Left ventricle myocardium inferior (tissue), 1 donor: Measurements from ENCODE around the gene AKAP11. TPM values are rescaled to one million over a fixed set of nuclear protein-coding genes. Genes with fewer than 3 reads are reported as not detected.

Experiments used
- DNase-seq: peaks from one replicate; pipeline ENCODE4 v3.0.0-alpha.2; 2020
- H3K27ac ChIP-seq: fragments of 200-600 bp; replicated peaks from 2 replicates; pipeline ENCODE4 v1.8.0; 2021
- H3K27me3 ChIP-seq: fragments of 200-600 bp; 2 replicates; pipeline ENCODE4 v1.8.0; 2021; ENCODE audit warnings: low read depth
- H3K36me3 ChIP-seq: fragments of 200-600 bp; 2 replicates; pipeline ENCODE4 v1.8.0; 2021
- H3K4me1 ChIP-seq: fragments of 200-600 bp; 2 replicates; pipeline ENCODE4 v1.8.0; 2021
- H3K4me3 ChIP-seq: fragments of 200-600 bp; 2 replicates; pipeline ENCODE4 v1.8.0; 2021; ENCODE audit warnings: mild to moderate bottlenecking, moderate library complexity
- H3K9me3 ChIP-seq: fragments of 200-600 bp; replicated peaks from 2 replicates; pipeline ENCODE4 v1.8.0; 2021
- CTCF ChIP-seq: fragments of 200-600 bp; IDR thresholded peaks from 2 replicates; pipeline ENCODE4 v1.8.0; 2021; ENCODE audit warnings: antibody characterized with exemption, mild to moderate bottlenecking, borderline replicate concordance
- intact Hi-C: fragments of 100-400 bp; cut with micrococcal nuclease; formaldehyde crosslinking; loops from one replicate; pipeline ENCODE4 v1.11.0; 2022
- total RNA-seq: library from RNA; stranded (reverse); fragmentation: NEBNext Ultra II Directional; extraction: Animal tissue kit (Norgen Biotek cat#: 25700); gene quantifications from one replicate; pipeline ENCODE4 v1.2.1, GENCODE V29; 2021
- donor health status: DM: no; HTN: yes; CAD: no; lungs with severe emphysema.

AKAP11 gene
- total RNA-seq, 1 donor from 2014 or later, result 22.7 TPM

GRCh38 chr13:42329239-42329638 is 57.3 kb downstream of the AKAP11 start:
- no peaks in the 10 kb centered on the region for H3K4me1 ChIP-seq
- intact Hi-C loops, result no loop called here
- H3K4me3 ChIP-seq, result no peak overlapping the region
- no peak for TF ChIP-seq CTCF
- no peaks in the 10 kb centered on the region for H3K27me3 ChIP-seq
- DNase-seq, result no peak
- no peaks in the 10 kb centered on the region for H3K9me3 ChIP-seq
- no peaks in the 10 kb centered on the region for H3K36me3 ChIP-seq
- no peak overlapping the region for H3K27ac ChIP-seq

GRCh38 chr13:42331009-42331408 is 59.1 kb downstream of the AKAP11 start:
- DNase-seq, result no peak
- no peaks in the 10 kb centered on the region for H3K36me3 ChIP-seq
- H3K4me1 ChIP-seq, result no peaks in the 10 kb centered on the region
- intact Hi-C loops, result no loop called here
- TF ChIP-seq CTCF, result no peak
- H3K27me3 ChIP-seq, result no peaks in the 10 kb centered on the region
- H3K4me3 ChIP-seq, result no peak overlapping the region
- H3K27ac ChIP-seq, result no peak overlapping the region
- H3K9me3 ChIP-seq, result no peaks in the 10 kb centered on the region

- Histone ChIP-seq H3K4me3 (no peak overlapping the region), H3K36me3 (no peaks in the 10 kb centered on the region), H3K4me1 (no peaks in the 10 kb centered on the region), H3K27me3 (peaks cover 3% of the 10 kb centered on the region), H3K27ac (no peak overlapping the region), H3K9me3 (no peaks in the 10 kb centered on the region)
- intact Hi-C loops, result no loop called here
- no peak for DNase-seq
- TF ChIP-seq CTCF, result no peak
These were observed 61.8 kb downstream of the AKAP11 start for GRCh38 chr13:42333613-42334328.

- no peaks in the 10 kb centered on the region for H3K9me3 ChIP-seq
- DNase-seq, result no peak
- no peak overlapping the region for H3K27ac ChIP-seq
- intact Hi-C loops, result no loop called here
- peaks cover 8% of the 10 kb centered on the region for H3K27me3 ChIP-seq
- no peak for TF ChIP-seq CTCF
- H3K4me1 ChIP-seq, result no peaks in the 10 kb centered on the region
- no peaks in the 10 kb centered on the region for H3K36me3 ChIP-seq
- H3K4me3 ChIP-seq, result no peak overlapping the region
These were observed 62.4 kb downstream of the AKAP11 start for GRCh38 chr13:42334329-42334706.

GRCh38 chr13:42337808-42338600 is 66.1 kb downstream of the AKAP11 start:
- intact Hi-C loops, result no loop called here
- DNase-seq, result no peak
- Histone ChIP-seq H3K4me3 (no peak overlapping the region), H3K9me3 (no peaks in the 10 kb centered on the region), H3K27ac (no peak overlapping the region), H3K27me3 (peaks cover 22% of the 10 kb centered on the region), H3K4me1 (no peaks in the 10 kb centered on the region), H3K36me3 (no peaks in the 10 kb centered on the region)
- no peak for TF ChIP-seq CTCF
